ENCODE data around the gene RPS2. TPM values are rescaled to one million over a fixed set of nuclear protein-coding genes. Genes with fewer than 3 reads are reported as not detected.

RPS2 gene
- total and polyA plus RNA-seq, 2 experiments from 2014 or later, result 1,060 to 1,536 TPM

GRCh38 chr16:2006317-2006716 lies 41.7 kb upstream of the RPS2 start:
- Histone ChIP-seq H3K9me3 (ENCODE audit: low read depth) (no peaks in the 10 kb centered on the region), H3K4me1 (ENCODE audit: insufficient read depth) (peaks cover 21% of the 10 kb centered on the region), H3K9ac (peak overlapping the region; percentile 91; the same call in 1 of the 2 replicates), H3K9me2 (ENCODE audit: insufficient read depth) (no peaks in the 10 kb centered on the region), H3K27me3 (replicated peaks; ENCODE audit: insufficient read depth) (no peaks in the 10 kb centered on the region), H3F3A (ENCODE audit: insufficient read depth) (peaks cover 17% of the 10 kb centered on the region), H4K20me1 (ENCODE audit: insufficient read depth) (peaks cover 11% of the 10 kb centered on the region; the same call in 1 of the 2 replicates), H3K36me3 (ENCODE audit: low read depth) (peaks cover 5% of the 10 kb centered on the region; the same call in 1 of the 2 replicates), H3K4me2 (ENCODE audit: unreplicated experiment) (no peak overlapping the region), H3K79me2 (ENCODE audit: insufficient read depth) (peaks cover 94% of the 10 kb centered on the region), H2AFZ (no peak overlapping the region), H3K27ac (0 out of 2 replicates have a peak overlapping the region, but pooled peaks have one; percentile 93), H3K4me3 (no peak overlapping the region)
- no peak for DNase-seq
- TF ChIP-seq EZH2 (IDR thresholded peaks at IDR 0.05; ENCODE audit: insufficient read depth, poor library complexity, severe bottlenecking) (no peak), EZH2phosphoT487 (IDR thresholded peaks at IDR 0.05; ENCODE audit: insufficient read depth, low read depth) (no peak)
- 92% methylated on average over 8 of the region's 8 CpGs for WGBS, 2 experiments (ENCODE audit: low coverage in 1 of 2, low lambda C conversion rate in 2 of 2, missing lambda C conversion rate in 2 of 2)
- in situ Hi-C loops (cut with MboI), result no loop called here

GRCh38 chr16:2005646-2006045 lies 41.0 kb upstream of the RPS2 start:
- Histone ChIP-seq H4K20me1 (ENCODE audit: insufficient read depth) (peaks cover 11% of the 10 kb centered on the region; the same call in 1 of the 2 replicates), H3K27me3 (replicated peaks; ENCODE audit: insufficient read depth) (no peaks in the 10 kb centered on the region)
- in situ Hi-C loops (cut with MboI), result no loop called here

GRCh38 chr16:2004795-2005517 lies 40.3 kb upstream of the RPS2 start:
- Histone ChIP-seq H3K9me2 (ENCODE audit: insufficient read depth) (no peaks in the 10 kb centered on the region), H3K36me3 (ENCODE audit: low read depth) (peaks cover 12% of the 10 kb centered on the region; the same call in 1 of the 2 replicates), H3K9me3 (ENCODE audit: low read depth) (no peaks in the 10 kb centered on the region), H3K4me3 (no peak overlapping the region), H3F3A (ENCODE audit: insufficient read depth) (peaks cover 17% of the 10 kb centered on the region), H3K4me2 (ENCODE audit: unreplicated experiment) (no peak overlapping the region), H3K79me2 (ENCODE audit: insufficient read depth) (peaks cover 93% of the 10 kb centered on the region), H3K27ac (no peak overlapping the region), H2AFZ (no peak overlapping the region), H3K9ac (no peak overlapping the region), H3K4me1 (ENCODE audit: insufficient read depth) (peaks cover 13% of the 10 kb centered on the region), H4K20me1 (ENCODE audit: insufficient read depth) (peaks cover 11% of the 10 kb centered on the region; the same call in 1 of the 2 replicates), H3K27me3 (replicated peaks; ENCODE audit: insufficient read depth) (no peaks in the 10 kb centered on the region)
- DNase-seq, result peak; percentile 27
- 80 to 85% methylated on average over 28 to 34 of the region's 34 CpGs for WGBS, 2 experiments (ENCODE audit: low coverage in 1 of 2, low lambda C conversion rate in 2 of 2, missing lambda C conversion rate in 2 of 2)
- no peak for TF ChIP-seq EZH2 (IDR thresholded peaks at IDR 0.05; ENCODE audit: insufficient read depth, poor library complexity, severe bottlenecking)
- no peak for TF ChIP-seq EZH2phosphoT487 (IDR thresholded peaks at IDR 0.05; ENCODE audit: insufficient read depth, low read depth)
- in situ Hi-C loops (cut with MboI), result no loop called here

More at GRCh38 chr16:2005646-2006045, 41.0 kb upstream of the RPS2 start:
- no peak for TF ChIP-seq EZH2 (IDR thresholded peaks at IDR 0.05; ENCODE audit: insufficient read depth, poor library complexity, severe bottlenecking)
- DNase-seq, result no peak
- Histone ChIP-seq H3K79me2 (ENCODE audit: insufficient read depth) (peaks cover 95% of the 10 kb centered on the region), H3K4me3 (no peak overlapping the region), H3K27ac (no peak overlapping the region), H3K9me3 (ENCODE audit: low read depth) (no peaks in the 10 kb centered on the region), H3F3A (ENCODE audit: insufficient read depth) (peaks cover 17% of the 10 kb centered on the region), H3K4me1 (ENCODE audit: insufficient read depth) (peaks cover 19% of the 10 kb centered on the region), H2AFZ (no peak overlapping the region), H3K9ac (peak overlapping the region; percentile 22; the same call in 1 of the 2 replicates), H3K36me3 (ENCODE audit: low read depth) (peaks cover 12% of the 10 kb centered on the region; the same call in 1 of the 2 replicates), H3K4me2 (ENCODE audit: unreplicated experiment) (no peak overlapping the region), H3K9me2 (ENCODE audit: insufficient read depth) (no peaks in the 10 kb centered on the region)
- WGBS, 2 experiments (ENCODE audit: low coverage in 1 of 2, low lambda C conversion rate in 2 of 2, missing lambda C conversion rate in 2 of 2), result 83 to 89% methylated on average over 20 to 21 of the region's 21 CpGs

GRCh38 chr16:2003827-2004641 lies 39.4 kb upstream of the RPS2 start:
- Histone ChIP-seq H3K4me2 (ENCODE audit: unreplicated experiment) (peak overlapping the region; percentile 7), H3K4me3 (no peak overlapping the region), H3K27me3 (replicated peaks; ENCODE audit: insufficient read depth) (no peaks in the 10 kb centered on the region), H3K9me2 (ENCODE audit: insufficient read depth) (no peaks in the 10 kb centered on the region), H3K27ac (no peak overlapping the region), H2AFZ (no peak overlapping the region), H3K9ac (peak overlapping the region; percentile 27; the same call in 1 of the 2 replicates), H3K79me2 (ENCODE audit: insufficient read depth) (peaks cover 90% of the 10 kb centered on the region), H3K4me1 (ENCODE audit: insufficient read depth) (peaks cover 13% of the 10 kb centered on the region), H3F3A (ENCODE audit: insufficient read depth) (peaks cover 17% of the 10 kb centered on the region), H3K36me3 (ENCODE audit: low read depth) (peaks cover 16% of the 10 kb centered on the region; the same call in 1 of the 2 replicates), H4K20me1 (ENCODE audit: insufficient read depth) (peaks cover 11% of the 10 kb centered on the region; the same call in 1 of the 2 replicates), H3K9me3 (ENCODE audit: low read depth) (no peaks in the 10 kb centered on the region)
- in situ Hi-C loops (cut with MboI), result no loop called here
- TF ChIP-seq EZH2phosphoT487 (IDR thresholded peaks at IDR 0.05; ENCODE audit: insufficient read depth, low read depth) (no peak), EZH2 (IDR thresholded peaks at IDR 0.05; ENCODE audit: insufficient read depth, poor library complexity, severe bottlenecking) (no peak)
- peak; percentile 94 for DNase-seq
- 35 to 37% methylated on average over 27 to 35 of the region's 36 CpGs for WGBS, 2 experiments (ENCODE audit: low coverage in 1 of 2, low lambda C conversion rate in 2 of 2, missing lambda C conversion rate in 2 of 2)

All from GM23248 (cell line).